HCT116 (cell line): Measurements from ENCODE around the gene ESR2. TPM values are rescaled to one million over a fixed set of nuclear protein-coding genes. Genes with fewer than 3 reads are reported as not detected.

Experiments
- ATAC-seq: fragments of 200-7000 bp; cut with Tn5 transposase; 2 replicates; pipeline ENCODE4 v1.9.1; 2020; ENCODE audit warnings: mild to moderate bottlenecking, moderate library complexity
- BruUV-seq: library from RNA; stranded (reverse); fragments of 400-500 nt; replicated peaks from 2 replicates; lab custom pipeline; 2021; lab: Mats Ljungman, UMichigan
- CTCF ChIA-PET: fragments of 300-600 bp; sonication (Branson Sonifier 250); formaldehyde crosslinking; loops from one replicate; lab custom pipeline; 2021; ENCODE audit warnings: antibody characterized with exemption; lab: Charles Lee
- POLR2A ChIA-PET: fragments of 300-600, 350-600 bp; sonication (Branson Sonifier 250); formaldehyde crosslinking; loops from one replicate; lab custom pipeline; 2021; ENCODE audit warnings: antibody characterized with exemption; lab: Charles Lee
- RAD21 ChIA-PET, 2 experiments: fragments of 300-600 bp; sonication (Branson Sonifier 250); formaldehyde crosslinking; loops; one replicate each; lab custom pipeline; 2023; ENCODE audit warnings: low total read pairs in 2 of 2; ENCODE audit not compliant: uncharacterized antibody in 2 of 2, unreplicated experiment in 2 of 2, low non-redundant PET in 1 of 2; lab: Charles Lee
- DNase-seq: peaks from one replicate; pipeline ENCODE4 v3.0.0-alpha.2; 2010; ENCODE audit warnings: low read depth, low spot score
- H2AFZ ChIP-seq: fragments of 200-600 bp; shearing (Covaris generic), sonication (generic); 2 replicates; pipeline ENCODE4 v1.6.1; 2017; ENCODE audit warnings: low read depth, mixed run types, mixed read lengths, antibody characterized with exemption, low read length; ENCODE audit not compliant: poor library complexity, severe bottlenecking
- H3K27ac ChIP-seq: 2 replicates; pipeline ENCODE4 v1.5.1; 2012; ENCODE audit warnings: low read depth, low read length
- H3K27me3 ChIP-seq: fragments of 200-600 bp; sonication (generic); 2 replicates; pipeline ENCODE4 v1.6.1; 2016; ENCODE audit warnings: mixed run types, low read length, mixed read lengths; ENCODE audit not compliant: insufficient read depth
- H3K36me3 ChIP-seq, 2 experiments: fragments of 200-500 bp in 1 of 2; fragments of 200-600 bp in 1 of 2; sonication (Bioruptor generic) in 1 of 2; sonication (generic) in 1 of 2; 2 replicates each; pipeline versions ENCODE4 v1.5.1 to v1.6.1; 2014 to 2016; ENCODE audit warnings: low read length in 2 of 2, inconsistent platforms in 1 of 2, mixed read lengths in 1 of 2, mixed run types in 1 of 2; ENCODE audit not compliant: insufficient read depth in 2 of 2, control insufficient read depth in 1 of 2
- H3K4me1 ChIP-seq, 2 experiments: fragments of 200-600 bp in 1 of 2; sonication (generic) in 1 of 2; 2 replicates each; pipeline versions ENCODE4 v1.5.1 to v1.6.1; 2012 to 2017; ENCODE audit warnings: low read length in 2 of 2, inconsistent platforms in 1 of 2, mild to moderate bottlenecking in 1 of 2, mixed read lengths in 1 of 2, mixed run types in 1 of 2, moderate library complexity in 1 of 2; ENCODE audit not compliant: insufficient read depth in 2 of 2, control insufficient read depth in 1 of 2
- H3K4me2 ChIP-seq: fragments of 200-600 bp; sonication (generic); 2 replicates; pipeline ENCODE4 v1.6.1; 2017; ENCODE audit warnings: mixed run types, low read length, mixed read lengths
- H3K4me3 ChIP-seq, 2 experiments: fragments of 200-600 bp in 1 of 2; sonication (generic) in 1 of 2; replicated peaks in 1 of 2; 2 replicates each; pipeline ENCODE4 v1.5.1; 2011 to 2016; ENCODE audit warnings: low read length in 2 of 2, control low read depth in 1 of 2, low read depth in 1 of 2, mild to moderate bottlenecking in 1 of 2, mixed read lengths in 1 of 2, mixed run types in 1 of 2
- H3K79me2 ChIP-seq: fragments of 200-600 bp; sonication (generic); 2 replicates; pipeline ENCODE4 v1.6.1; 2017; ENCODE audit warnings: mild to moderate bottlenecking, mixed run types, low read length, moderate library complexity, mixed read lengths; ENCODE audit not compliant: insufficient read depth
- H3K9ac ChIP-seq: fragments of 200-600 bp; sonication (generic); 2 replicates; pipeline ENCODE4 v1.6.1; 2016; ENCODE audit warnings: low read length, mixed read lengths
- H3K9me2 ChIP-seq: fragments of 200-600 bp; sonication (generic), shearing (Covaris generic); 2 replicates; pipeline ENCODE4 v1.6.1; 2017; ENCODE audit warnings: mixed run types, mild to moderate bottlenecking, moderate library complexity; ENCODE audit not compliant: insufficient read depth
- H3K9me3 ChIP-seq, 2 experiments: fragments of 200-500 bp in 1 of 2; fragments of 200-600 bp in 1 of 2; sonication (Bioruptor generic) in 1 of 2; sonication (generic) in 1 of 2; 2 replicates each; pipeline ENCODE4 v1.6.1; 2014 to 2017; ENCODE audit warnings: low read length in 2 of 2, mixed read lengths in 2 of 2, inconsistent platforms in 1 of 2, low read depth in 1 of 2, mild to moderate bottlenecking in 1 of 2, mixed run types in 1 of 2, moderate library complexity in 1 of 2; ENCODE audit not compliant: control insufficient read depth in 1 of 2, insufficient read depth in 1 of 2
- H4K20me1 ChIP-seq: fragments of 200-600 bp; sonication (generic), shearing (Covaris generic); 2 replicates; pipeline ENCODE4 v1.6.1; 2017; ENCODE audit warnings: mixed run types, mild to moderate bottlenecking, moderate library complexity; ENCODE audit not compliant: insufficient read depth
- ATF3 ChIP-seq: IDR thresholded peaks from 2 replicates; pipeline ENCODE4 v1.6.1; 2012
- ELF1 ChIP-seq: IDR thresholded peaks from 2 replicates; pipeline ENCODE4 v1.6.1; 2012; ENCODE audit warnings: low read depth, borderline replicate concordance
- RAD21 ChIP-seq: IDR thresholded peaks from 2 replicates; pipeline ENCODE4 v1.6.1; 2012; ENCODE audit warnings: low read depth, mild to moderate bottlenecking
- SRF ChIP-seq: IDR thresholded peaks from 2 replicates; pipeline ENCODE4 v1.6.1; 2012; ENCODE audit warnings: low read depth
- YY1 ChIP-seq: IDR thresholded peaks from 2 replicates; pipeline ENCODE4 v1.6.1; 2011; ENCODE audit warnings: low read length, low read depth, moderate library complexity, mild to moderate bottlenecking; ENCODE audit not compliant: insufficient replicate concordance; ENCODE audit errors: extremely low read depth
- ZNF274 ChIP-seq: fragments of 200-500 bp; sonication (Bioruptor generic); IDR thresholded peaks from 2 replicates; pipeline ENCODE4 v1.6.1; 2014; ENCODE audit warnings: mild to moderate bottlenecking, low read depth, low read length, inconsistent platforms
- intact Hi-C: fragments of 100-400 bp; cut with micrococcal nuclease; formaldehyde crosslinking; loops from 2 replicates; pipeline ENCODE4 v1.10.0; 2022
- total RNA-seq: library from RNA; stranded (reverse); gene quantifications from one replicate; pipeline ENCODE4 v1.2.1, GENCODE V29; 2021; ENCODE audit not compliant: unreplicated experiment
- TF ChIP-seq, protein P1 (sequence below): IDR thresholded peaks from 2 replicates; pipeline ENCODE4 v1.6.1; 2012

ESR2 gene
- total RNA-seq, 1 experiment from 2014 or later = 0.32 TPM

- CTCF ChIA-PET = no interaction called here
- H3K9me3 ChIP-seq = no peaks in the 10 kb centered on the region
- ATAC-seq (no peak), DNase-seq (no peak)
- H3K27me3 ChIP-seq = no peaks in the 10 kb centered on the region
- no TSS peak for BruUV-seq
- POLR2A ChIA-PET = no interaction called here
- RAD21 ChIA-PET = no interaction called here
- H3K9me2 ChIP-seq = no peaks in the 10 kb centered on the region
- no peak overlapping the region for H3K4me3 ChIP-seq
- TF ChIP-seq ELF1 (no peak), ZNF274 (no peak), SRF (no peak), ATF3 (no peak), YY1 (no peak)
- H3K4me1 ChIP-seq = no peaks in the 10 kb centered on the region
- H3K9ac ChIP-seq = no peak overlapping the region
- no peak overlapping the region for H2AFZ ChIP-seq
- no peaks in the 10 kb centered on the region; a peak in 1 of 4 replicates for H3K36me3 ChIP-seq
- no peak overlapping the region for H3K27ac ChIP-seq
- H4K20me1 ChIP-seq = no peaks in the 10 kb centered on the region
- no peaks in the 10 kb centered on the region for H3K79me2 ChIP-seq
- no peak overlapping the region for H3K4me2 ChIP-seq
- intact Hi-C loops = no loop called here
These were observed 180.0 kb downstream of the ESR2 start for GRCh38 chr14:64114166-64114565.

DNA sequence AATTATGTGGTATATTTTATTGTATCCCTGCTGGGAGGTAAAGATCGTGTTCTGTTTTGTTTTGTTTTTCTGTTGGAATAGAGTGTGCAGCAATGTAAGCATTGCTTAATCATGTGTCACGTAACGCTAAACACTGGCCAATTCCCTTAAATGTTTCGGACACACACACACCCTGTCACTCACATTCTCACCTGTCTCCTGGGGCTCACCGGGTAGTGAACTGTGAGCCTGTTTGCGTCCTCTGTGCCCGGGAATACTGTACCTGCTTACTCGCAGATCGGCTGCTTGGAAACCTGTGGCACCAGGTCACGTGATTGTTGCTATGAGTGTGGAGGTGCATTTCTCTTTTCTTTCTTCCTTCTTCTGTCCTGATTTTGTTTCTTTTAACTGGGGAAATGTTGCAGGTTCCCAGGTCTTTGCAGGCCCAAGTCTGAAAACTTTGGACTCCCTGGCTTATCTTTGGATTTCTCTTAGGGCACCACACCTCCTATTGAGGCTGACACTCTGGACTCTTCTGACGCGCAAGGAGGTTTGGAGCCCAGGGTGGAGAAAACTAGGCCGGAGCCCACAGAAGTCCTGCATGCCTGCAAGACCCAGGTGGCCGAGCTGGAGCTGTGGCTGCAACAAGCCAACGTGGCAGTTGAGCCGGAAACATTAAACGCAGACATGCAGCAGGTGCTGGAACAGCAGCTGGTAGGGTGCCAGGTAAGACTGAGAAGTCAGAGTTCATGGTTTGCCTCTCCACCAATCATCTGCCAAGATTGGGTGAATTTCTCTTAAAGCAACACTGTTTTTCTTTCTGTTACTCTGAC is 181.1 kb downstream of the ESR2 start:
- no peaks in the 10 kb centered on the region for H4K20me1 ChIP-seq
- H3K4me2 ChIP-seq = no peak overlapping the region
- ChIA-PET POLR2A (no interaction called here), CTCF (no interaction called here), RAD21 (no interaction called here)
- ATAC-seq (no peak), DNase-seq (no peak)
- no peak overlapping the region for H2AFZ ChIP-seq
- intact Hi-C loops = no loop called here
- H3K27me3 ChIP-seq = no peaks in the 10 kb centered on the region
- no peaks in the 10 kb centered on the region for H3K79me2 ChIP-seq
- H3K4me3 ChIP-seq = no peak overlapping the region
- no peak for TF ChIP-seq RAD21
- TF ChIP-seq, protein P1, sequence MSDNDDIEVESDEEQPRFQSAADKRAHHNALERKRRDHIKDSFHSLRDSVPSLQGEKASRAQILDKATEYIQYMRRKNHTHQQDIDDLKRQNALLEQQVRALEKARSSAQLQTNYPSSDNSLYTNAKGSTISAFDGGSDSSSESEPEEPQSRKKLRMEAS = no peak
- no TSS peak for BruUV-seq
- no peaks in the 10 kb centered on the region for H3K9me2 ChIP-seq
- H3K36me3 ChIP-seq = no peaks in the 10 kb centered on the region; a peak in 1 of 4 replicates
- no peaks in the 10 kb centered on the region for H3K4me1 ChIP-seq
- H3K9me3 ChIP-seq = no peaks in the 10 kb centered on the region
- H3K27ac ChIP-seq = no peak overlapping the region
- no peak overlapping the region for H3K9ac ChIP-seq
